ENCODE data around the gene ARF1. TPM values are rescaled to one million over a fixed set of nuclear protein-coding genes. Genes with fewer than 3 reads are reported as not detected.

The ARF1 gene
- total RNA-seq, 1 donor: 231 TPM

GRCh38 chr1:228100822-228101613 is 18.5 kb downstream of the ARF1 start:
- H3K27me3 ChIP-seq (ENCODE audit: insufficient read depth, low read length): no peaks in the 10 kb centered on the region
- peaks cover 13% of the 10 kb centered on the region for H3K4me1 ChIP-seq (ENCODE audit: insufficient read depth, low read length)
- H3K36me3 ChIP-seq (ENCODE audit: insufficient read depth, low read length): peaks cover 49% of the 10 kb centered on the region
- peak; percentile 83 for DNase-seq (ENCODE audit: insufficient read length, low spot score, missing footprints)
- no peak overlapping the region for H2AFZ ChIP-seq (ENCODE audit: low read length)
- no peak overlapping the region for H3K27ac ChIP-seq (ENCODE audit: low read depth, low read length)
- H4K20me1 ChIP-seq (ENCODE audit: insufficient read depth, low read length): peaks cover 53% of the 10 kb centered on the region
- TF ChIP-seq CTCF (IDR thresholded peaks at IDR 0.05; ENCODE audit: extremely low read depth, low read depth, low read length): no peak
- peak overlapping the region; percentile 89 for H3K4me2 ChIP-seq (ENCODE audit: insufficient read depth, low read length)
- peaks cover 68% of the 10 kb centered on the region for H3K79me2 ChIP-seq (ENCODE audit: insufficient read depth, low read length)
- no peaks in the 10 kb centered on the region for H3K9me3 ChIP-seq (ENCODE audit: low read depth, low read length)
- H3K4me3 ChIP-seq (ENCODE audit: insufficient read depth, low read length): no peak overlapping the region

- DNase-seq (ENCODE audit: insufficient read length, low spot score, missing footprints): peak; percentile 94
- H2AFZ ChIP-seq (ENCODE audit: low read length): no peak overlapping the region
- peaks cover 49% of the 10 kb centered on the region for H3K36me3 ChIP-seq (ENCODE audit: insufficient read depth, low read length)
- no peaks in the 10 kb centered on the region for H3K9me3 ChIP-seq (ENCODE audit: low read depth, low read length)
- H3K27me3 ChIP-seq (ENCODE audit: insufficient read depth, low read length): no peaks in the 10 kb centered on the region
- peak overlapping the region; percentile 96 for H3K4me3 ChIP-seq (ENCODE audit: insufficient read depth, low read length)
- peak overlapping the region; percentile 12 for H3K27ac ChIP-seq (ENCODE audit: low read depth, low read length)
- peaks cover 63% of the 10 kb centered on the region for H3K79me2 ChIP-seq (ENCODE audit: insufficient read depth, low read length)
- H3K4me2 ChIP-seq (ENCODE audit: insufficient read depth, low read length): peak overlapping the region; percentile 89
- no peak for TF ChIP-seq CTCF (IDR thresholded peaks at IDR 0.05; ENCODE audit: extremely low read depth, low read depth, low read length)
- H4K20me1 ChIP-seq (ENCODE audit: insufficient read depth, low read length): peaks cover 47% of the 10 kb centered on the region
- H3K4me1 ChIP-seq (ENCODE audit: insufficient read depth, low read length): peaks cover 10% of the 10 kb centered on the region
Observed at GRCh38 chr1:228101614-228101993, 19.1 kb downstream of the ARF1 start.

GRCh38 chr1:228101994-228102790 is 19.7 kb downstream of the ARF1 start:
- no peak for TF ChIP-seq CTCF (IDR thresholded peaks at IDR 0.05; ENCODE audit: extremely low read depth, low read depth, low read length)
- Histone ChIP-seq H3K4me1 (ENCODE audit: insufficient read depth, low read length) (peaks cover 10% of the 10 kb centered on the region), H3K27me3 (ENCODE audit: insufficient read depth, low read length) (no peaks in the 10 kb centered on the region), H3K4me2 (ENCODE audit: insufficient read depth, low read length) (peak overlapping the region; percentile 89), H3K36me3 (ENCODE audit: insufficient read depth, low read length) (peaks cover 51% of the 10 kb centered on the region), H3K79me2 (ENCODE audit: insufficient read depth, low read length) (peaks cover 57% of the 10 kb centered on the region), H3K4me3 (ENCODE audit: insufficient read depth, low read length) (peak overlapping the region; percentile 96), H4K20me1 (ENCODE audit: insufficient read depth, low read length) (peaks cover 41% of the 10 kb centered on the region), H3K9me3 (ENCODE audit: low read depth, low read length) (no peaks in the 10 kb centered on the region), H3K27ac (ENCODE audit: low read depth, low read length) (peak overlapping the region; percentile 12), H2AFZ (ENCODE audit: low read length) (no peak overlapping the region)
- DNase-seq (ENCODE audit: insufficient read length, low spot score, missing footprints): peak; percentile 95
